ENCODE data around the gene KIF13A. TPM values are rescaled to one million over a fixed set of nuclear protein-coding genes. Genes with fewer than 3 reads are reported as not detected.

The KIF13A gene
- total and polyA plus RNA-seq, 2 experiments from 2014 or later: 8.4 to 28.2 TPM

- ATAC-seq: no peak
- DNase-seq (ENCODE audit: low spot score): no peak
- no peaks in the 10 kb centered on the region for H3K9me2 ChIP-seq (ENCODE audit: insufficient read depth)
- Mint-ChIP-seq H3K36me3 (ENCODE audit: low read depth) (peaks cover 36% of the 10 kb centered on the region), H3K4me1 (no peaks in the 10 kb centered on the region), H3K9me3 (no peaks in the 10 kb centered on the region), H3K4me3 (no peak overlapping the region), H3K27me3 (ENCODE audit: insufficient read depth, low read depth, poor library complexity) (no peaks in the 10 kb centered on the region), H3K27ac (no peak overlapping the region)
- H3K27me3 ChIP-seq (ENCODE audit: insufficient read depth): no peaks in the 10 kb centered on the region
- H4K20me1 ChIP-seq (replicated peaks; ENCODE audit: insufficient read depth): no peaks in the 10 kb centered on the region
- TF ChIP-seq CTCF (conservative IDR thresholded peaks at IDR 0.05; ENCODE audit: low read depth in 2 of 2) (no peak), POLR2AphosphoS5 (IDR thresholded peaks at IDR 0.05; ENCODE audit: low read depth) (no peak), EZH2 (IDR thresholded peaks at IDR 0.05; ENCODE audit: low read depth, unreplicated experiment) (no peak), JUNB (IDR thresholded peaks at IDR 0.05; ENCODE audit: unreplicated experiment) (no peak), EZH2phosphoT487 (IDR thresholded peaks at IDR 0.05; ENCODE audit: unreplicated experiment) (no peak), CREB1 (CRISPR knock-in tag; IDR thresholded peaks at IDR 0.05; ENCODE audit: low read depth) (no peak), ETS1 (IDR thresholded peaks at IDR 0.05) (no peak), STAT1 (IDR thresholded peaks at IDR 0.05; ENCODE audit: unreplicated experiment) (no peak), ZNF331 (CRISPR knock-in tag; IDR thresholded peaks at IDR 0.05; ENCODE audit: low read depth) (no peak), REST (IDR thresholded peaks at IDR 0.05; ENCODE audit: unreplicated experiment) (no peak), ZNF114 (CRISPR knock-in tag; IDR thresholded peaks at IDR 0.05) (no peak)
- H3F3A ChIP-seq (replicated peaks; ENCODE audit: low read depth): no peaks in the 10 kb centered on the region
- H3K4me2 ChIP-seq: no peak overlapping the region
- no peak overlapping the region for H3K4me3 ChIP-seq
- no peak overlapping the region for H2AFZ ChIP-seq
- H3K79me2 ChIP-seq (replicated peaks; ENCODE audit: insufficient read depth): no peaks in the 10 kb centered on the region
- H3K36me3 ChIP-seq (ENCODE audit: insufficient read depth): peaks cover 24% of the 10 kb centered on the region; the same call in 1 of the 2 replicates
- no peak overlapping the region for H3K27ac ChIP-seq (ENCODE audit: low read depth)
- H3K4me1 ChIP-seq (ENCODE audit: insufficient read depth): no peaks in the 10 kb centered on the region
Measured at GRCh38 chr6:17831135-17831534, 156.3 kb downstream of the KIF13A start.

All from GM23338 (cell line).